HepG2 (cell line): ENCODE data around the gene CENPB. TPM values are rescaled to one million over a fixed set of nuclear protein-coding genes. Genes with fewer than 3 reads are reported as not detected.

Source experiments
- CHD2 ChIP-seq: IDR thresholded peaks from 2 replicates; pipeline ENCODE4 v1.6.1; 2011; ENCODE audit warnings: low read depth, low read length, improper control_type of control experiment
- CHD4 ChIP-seq: fragments of 200-600 bp; sonication (generic); IDR thresholded peaks from 2 replicates; pipeline ENCODE4 v1.7.0; 2017; ENCODE audit warnings: mild to moderate bottlenecking, low read length, borderline replicate concordance
- HCFC1 ChIP-seq: fragments of 150-350 bp; IDR thresholded peaks from 2 replicates; pipeline ENCODE4 v1.6.1; 2014; ENCODE audit warnings: low read depth, low read length
- MTA3 ChIP-seq: sonication (generic); formaldehyde crosslinking; IDR thresholded peaks from 2 replicates; pipeline ENCODE4 v1.4.0; 2020; ENCODE audit warnings: missing genetic modification reagents
- NRL ChIP-seq: sonication (generic); formaldehyde crosslinking; IDR thresholded peaks from 2 replicates; pipeline ENCODE4 v1.5.0; 2020; ENCODE audit warnings: missing genetic modification reagents, mild to moderate bottlenecking, moderate library complexity, borderline replicate concordance
- SNAI1 ChIP-seq: sonication (generic); formaldehyde crosslinking; IDR thresholded peaks from 2 replicates; pipeline ENCODE4 v1.5.0; 2020; ENCODE audit warnings: mild to moderate bottlenecking, missing genetic modification reagents, borderline replicate concordance
- SP2 ChIP-seq: sonication (generic); formaldehyde crosslinking; IDR thresholded peaks from 2 replicates; pipeline ENCODE4 v1.5.1; 2020; ENCODE audit warnings: mild to moderate bottlenecking, missing genetic modification reagents
- SP4 ChIP-seq: sonication (generic); formaldehyde crosslinking; IDR thresholded peaks from 2 replicates; pipeline ENCODE4 v1.8.1; 2023; ENCODE audit warnings: mild to moderate bottlenecking, missing genetic modification reagents
- SSRP1 ChIP-seq: IDR thresholded peaks from 2 replicates; pipeline ENCODE4 v1.6.1; 2016; ENCODE audit warnings: control low read depth
- ZFP1 ChIP-seq: IDR thresholded peaks from 2 replicates; pipeline ENCODE4 v1.6.1; 2016
- ZMYM4 ChIP-seq: sonication (generic); formaldehyde crosslinking; IDR thresholded peaks from 2 replicates; pipeline ENCODE4 v1.8.1; 2023; ENCODE audit warnings: mild to moderate bottlenecking, missing genetic modification reagents
- ZNF276 ChIP-seq: sonication (generic); formaldehyde crosslinking; IDR thresholded peaks from 2 replicates; pipeline ENCODE4 v1.4.0; 2020; ENCODE audit warnings: mild to moderate bottlenecking, low read depth, missing genetic modification reagents
- ZNF660 ChIP-seq: sonication (generic); formaldehyde crosslinking; IDR thresholded peaks from 2 replicates; pipeline ENCODE4 v1.5.1; 2020; ENCODE audit warnings: mild to moderate bottlenecking, low read depth, missing genetic modification reagents, borderline replicate concordance
- ZNF766 ChIP-seq: sonication (generic); formaldehyde crosslinking; IDR thresholded peaks from 2 replicates; pipeline ENCODE4 v1.5.0; 2020; ENCODE audit warnings: missing genetic modification reagents, borderline replicate concordance
- polyA plus RNA-seq, 8 experiments: library from polyadenylated mRNA; depleted of rRNA in 3 of 8; stranded (reverse) in 7 of 8; unstranded in 1 of 8; fragments of >200 nt; fragmentation: Illumina TruSeq in 4 of 8; extraction: Trizol in 4 of 8; gene quantifications; 2 replicates each; pipeline versions ENCODE4 v1.2.1 to v1.2.3, GENCODE V29; 2011 to 2016; ENCODE audit warnings: low read depth in 4 of 8, missing spikeins in 1 of 8, mixed read lengths in 1 of 8; ENCODE audit not compliant: insufficient read depth in 1 of 8
- total RNA-seq, 5 experiments: library from RNA; depleted of rRNA; stranded (reverse); fragments of >200 nt; fragmentation: Illumina TruSeq; extraction: Trizol; gene quantifications; 2 replicates each; pipeline ENCODE4 v1.2.3, GENCODE V29; 2016; ENCODE audit warnings: low read depth in 1 of 5
- TF ChIP-seq, protein P1 (sequence below): sonication (generic); formaldehyde crosslinking; IDR thresholded peaks from 2 replicates; pipeline ENCODE4 v1.4.0; 2020; ENCODE audit warnings: mild to moderate bottlenecking, missing genetic modification reagents
- TF ChIP-seq, protein P2 (sequence below): IDR thresholded peaks from 2 replicates; pipeline ENCODE4 v1.6.1; 2016
- TF ChIP-seq, protein P3 (sequence below): sonication (generic); formaldehyde crosslinking; IDR thresholded peaks from 2 replicates; pipeline ENCODE4 v1.4.0; 2020; ENCODE audit warnings: missing genetic modification reagents; ENCODE audit errors: not compliant biosample characterization

The CENPB gene
- total and polyA plus RNA-seq, 2 of the 13 experiments (the other 11 are each of a cell fraction or from before 2014, with no cell fraction given) = 10.4 to 54.5 TPM

DNA sequence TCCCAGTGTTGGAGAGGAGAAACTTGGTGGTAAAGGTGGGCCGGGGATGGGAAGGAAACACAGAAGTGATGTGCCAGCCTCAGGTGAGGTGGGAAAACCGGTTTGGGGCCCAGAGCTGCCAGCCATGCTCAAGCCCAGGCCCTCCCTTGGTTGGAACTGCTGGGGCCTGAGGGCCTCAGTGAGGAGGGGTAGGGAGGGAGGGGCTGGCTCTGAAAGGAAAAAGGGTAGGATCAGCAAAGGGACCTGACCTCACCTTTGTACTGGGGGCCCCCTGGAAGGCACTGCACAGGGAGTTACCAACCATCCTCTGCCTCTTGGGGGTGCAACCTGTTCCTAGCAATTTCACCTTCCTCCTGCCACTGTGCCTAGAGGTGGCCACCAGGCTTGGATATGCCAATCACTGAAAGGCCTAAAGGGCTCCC lies 3.5 kb downstream of the CENPB start (continued):
- TF ChIP-seq, protein P1, sequence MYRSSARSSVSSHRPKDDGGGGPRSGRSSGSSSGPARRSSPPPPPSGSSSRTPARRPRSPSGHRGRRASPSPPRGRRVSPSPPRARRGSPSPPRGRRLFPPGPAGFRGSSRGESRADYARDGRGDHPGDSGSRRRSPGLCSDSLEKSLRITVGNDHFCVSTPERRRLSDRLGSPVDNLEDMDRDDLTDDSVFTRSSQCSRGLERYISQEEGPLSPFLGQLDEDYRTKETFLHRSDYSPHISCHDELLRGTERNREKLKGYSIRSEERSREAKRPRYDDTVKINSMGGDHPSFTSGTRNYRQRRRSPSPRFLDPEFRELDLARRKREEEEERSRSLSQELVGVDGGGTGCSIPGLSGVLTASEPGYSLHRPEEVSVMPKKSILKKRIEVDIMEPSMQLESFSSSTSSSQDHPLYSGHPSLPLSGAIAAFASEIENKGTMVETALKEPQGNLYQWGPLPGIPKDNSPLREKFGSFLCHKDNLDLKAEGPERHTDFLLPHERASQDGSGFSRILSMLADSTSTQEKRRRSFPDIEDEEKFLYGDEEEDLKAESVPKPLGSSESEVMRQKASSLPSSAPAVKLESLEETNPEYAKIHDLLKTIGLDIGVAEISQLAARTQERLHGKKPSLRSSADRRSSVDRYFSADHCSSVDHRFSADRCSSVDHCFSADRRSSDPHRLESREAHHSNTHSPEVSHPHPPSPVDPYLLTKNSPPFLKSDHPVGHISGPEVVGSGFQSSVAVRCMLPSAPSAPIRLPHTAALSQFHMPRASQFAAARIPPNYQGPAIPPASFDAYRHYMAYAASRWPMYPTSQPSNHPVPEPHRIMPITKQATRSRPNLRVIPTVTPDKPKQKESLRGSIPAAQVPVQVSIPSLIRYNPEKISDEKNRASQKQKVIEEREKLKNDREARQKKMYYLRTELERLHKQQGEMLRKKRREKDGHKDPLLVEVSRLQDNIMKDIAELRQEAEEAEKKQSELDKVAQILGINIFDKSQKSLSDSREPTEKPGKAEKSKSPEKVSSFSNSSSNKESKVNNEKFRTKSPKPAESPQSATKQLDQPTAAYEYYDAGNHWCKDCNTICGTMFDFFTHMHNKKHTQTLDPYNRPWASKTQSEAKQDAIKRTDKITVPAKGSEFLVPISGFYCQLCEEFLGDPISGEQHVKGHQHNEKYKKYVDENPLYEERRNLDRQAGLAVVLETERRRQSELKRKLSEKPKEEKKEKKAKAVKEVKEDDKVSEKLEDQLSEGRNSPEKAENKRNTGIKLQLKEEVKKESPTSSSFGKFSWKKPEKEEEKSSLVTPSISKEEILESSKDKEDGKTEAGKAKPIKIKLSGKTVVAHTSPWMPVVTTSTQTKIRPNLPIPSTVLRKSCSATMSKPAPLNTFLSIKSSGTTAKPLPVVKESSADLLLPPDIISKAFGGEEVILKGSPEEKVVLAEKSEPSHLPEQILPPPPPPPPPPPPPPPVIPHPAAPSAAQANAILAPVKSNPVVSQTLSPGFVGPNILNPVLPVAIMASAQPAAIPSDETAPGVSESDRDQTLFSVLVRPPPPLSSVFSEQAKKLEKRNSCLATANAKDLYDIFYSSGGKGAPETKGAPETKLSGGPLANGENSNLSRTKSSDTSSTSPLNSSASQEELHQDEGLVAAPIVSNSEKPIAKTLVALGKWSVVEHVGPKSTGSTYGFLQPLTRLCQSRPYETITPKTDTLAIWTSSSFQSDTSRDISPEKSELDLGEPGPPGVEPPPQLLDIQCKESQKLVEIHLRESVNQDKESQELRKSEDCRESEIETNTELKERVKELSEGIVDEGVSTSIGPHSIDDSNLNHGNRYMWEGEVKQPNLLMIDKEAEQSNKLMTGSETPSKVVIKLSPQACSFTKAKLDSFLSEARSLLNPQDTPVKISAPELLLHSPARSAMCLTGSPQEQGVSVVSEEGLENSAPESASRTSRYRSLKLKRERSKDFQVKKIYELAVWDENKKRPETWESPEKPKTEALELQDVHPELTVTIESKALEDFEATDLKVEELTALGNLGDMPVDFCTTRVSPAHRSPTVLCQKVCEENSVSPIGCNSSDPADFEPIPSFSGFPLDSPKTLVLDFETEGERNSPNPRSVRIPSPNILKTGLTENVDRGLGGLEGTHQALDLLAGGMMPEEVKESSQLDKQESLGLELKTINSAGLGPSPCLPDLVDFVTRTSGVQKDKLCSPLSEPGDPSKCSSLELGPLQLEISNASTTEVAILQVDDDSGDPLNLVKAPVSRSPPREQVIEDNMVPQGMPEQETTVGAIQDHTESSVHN (CRISPR knock-in tag) = 0 out of 2 replicates have a peak, but pooled peaks have one; percentile 43
- TF ChIP-seq ZMYM4 (CRISPR knock-in tag) (no peak), SSRP1 (CRISPR knock-in tag) (peak; percentile 65; the same call in 1 of the 2 replicates), NRL (CRISPR knock-in tag) (no peak), MTA3 (CRISPR knock-in tag) (no peak), CHD4 (no peak), SP4 (CRISPR knock-in tag) (no peak), SP2 (CRISPR knock-in tag) (no peak), ZNF660 (CRISPR knock-in tag) (no peak), ZFP1 (CRISPR knock-in tag) (no peak), HCFC1 (no peak), ZNF766 (CRISPR knock-in tag) (peak; percentile 57; the same call in 1 of the 2 replicates), CHD2 (no peak), SNAI1 (no peak), ZNF276 (CRISPR knock-in tag) (no peak)
- TF ChIP-seq, protein P2, sequence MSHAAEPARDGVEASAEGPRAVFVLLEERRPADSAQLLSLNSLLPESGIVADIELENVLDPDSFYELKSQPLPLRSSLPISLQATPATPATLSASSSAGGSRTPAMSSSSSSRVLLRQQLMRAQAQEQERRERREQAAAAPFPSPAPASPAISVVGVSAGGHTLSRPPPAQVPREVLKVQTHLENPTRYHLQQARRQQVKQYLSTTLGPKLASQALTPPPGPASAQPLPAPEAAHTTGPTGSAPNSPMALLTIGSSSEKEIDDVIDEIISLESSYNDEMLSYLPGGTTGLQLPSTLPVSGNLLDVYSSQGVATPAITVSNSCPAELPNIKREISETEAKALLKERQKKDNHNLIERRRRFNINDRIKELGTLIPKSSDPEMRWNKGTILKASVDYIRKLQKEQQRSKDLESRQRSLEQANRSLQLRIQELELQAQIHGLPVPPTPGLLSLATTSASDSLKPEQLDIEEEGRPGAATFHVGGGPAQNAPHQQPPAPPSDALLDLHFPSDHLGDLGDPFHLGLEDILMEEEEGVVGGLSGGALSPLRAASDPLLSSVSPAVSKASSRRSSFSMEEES (CRISPR knock-in tag) = no peak
- TF ChIP-seq, protein P3, sequence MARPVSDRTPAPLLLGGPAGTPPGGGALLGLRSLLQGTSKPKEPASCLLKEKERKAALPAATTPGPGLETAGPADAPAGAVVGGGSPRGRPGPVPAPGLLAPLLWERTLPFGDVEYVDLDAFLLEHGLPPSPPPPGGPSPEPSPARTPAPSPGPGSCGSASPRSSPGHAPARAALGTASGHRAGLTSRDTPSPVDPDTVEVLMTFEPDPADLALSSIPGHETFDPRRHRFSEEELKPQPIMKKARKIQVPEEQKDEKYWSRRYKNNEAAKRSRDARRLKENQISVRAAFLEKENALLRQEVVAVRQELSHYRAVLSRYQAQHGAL (CRISPR knock-in tag) = no peak
